Measurements from ENCODE around the gene MCU. TPM values are rescaled to one million over a fixed set of nuclear protein-coding genes. Genes with fewer than 3 reads are reported as not detected.
"Not testable (repeated sequence)": the region's sequence is repeated elsewhere in the genome, so short reads cannot be mapped to it uniquely, and the experiment has no call there.

The MCU gene
- total RNA-seq, 1 donor from 2014 or later: 44.7 TPM

GRCh38 chr10:72754275-72755032, 62.5 kb downstream of the MCU start:
- intact Hi-C loops (cut with DNase I): no loop called here
- TF ChIP-seq POLR2AphosphoS5 (IDR thresholded peaks at IDR 0.05; ENCODE audit: insufficient read depth in 1 of 2, low read depth in 1 of 2) (no peak), POLR2A (IDR thresholded peaks at IDR 0.05) (no peak)
- TF ChIP-seq, protein P1, sequence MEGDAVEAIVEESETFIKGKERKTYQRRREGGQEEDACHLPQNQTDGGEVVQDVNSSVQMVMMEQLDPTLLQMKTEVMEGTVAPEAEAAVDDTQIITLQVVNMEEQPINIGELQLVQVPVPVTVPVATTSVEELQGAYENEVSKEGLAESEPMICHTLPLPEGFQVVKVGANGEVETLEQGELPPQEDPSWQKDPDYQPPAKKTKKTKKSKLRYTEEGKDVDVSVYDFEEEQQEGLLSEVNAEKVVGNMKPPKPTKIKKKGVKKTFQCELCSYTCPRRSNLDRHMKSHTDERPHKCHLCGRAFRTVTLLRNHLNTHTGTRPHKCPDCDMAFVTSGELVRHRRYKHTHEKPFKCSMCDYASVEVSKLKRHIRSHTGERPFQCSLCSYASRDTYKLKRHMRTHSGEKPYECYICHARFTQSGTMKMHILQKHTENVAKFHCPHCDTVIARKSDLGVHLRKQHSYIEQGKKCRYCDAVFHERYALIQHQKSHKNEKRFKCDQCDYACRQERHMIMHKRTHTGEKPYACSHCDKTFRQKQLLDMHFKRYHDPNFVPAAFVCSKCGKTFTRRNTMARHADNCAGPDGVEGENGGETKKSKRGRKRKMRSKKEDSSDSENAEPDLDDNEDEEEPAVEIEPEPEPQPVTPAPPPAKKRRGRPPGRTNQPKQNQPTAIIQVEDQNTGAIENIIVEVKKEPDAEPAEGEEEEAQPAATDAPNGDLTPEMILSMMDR (IDR thresholded peaks at IDR 0.05): no peak
- Histone ChIP-seq H3K36me3 (no peaks in the 10 kb centered on the region), H3K9me3 (no peaks in the 10 kb centered on the region), H3K4me3 (no peak overlapping the region), H3K27me3 (no peaks in the 10 kb centered on the region), H3K27ac (no peak overlapping the region), H3K4me1 (no peaks in the 10 kb centered on the region)
- DNase-seq (ENCODE audit: extremely low spot score in 2 of 2): no peak

DNA sequence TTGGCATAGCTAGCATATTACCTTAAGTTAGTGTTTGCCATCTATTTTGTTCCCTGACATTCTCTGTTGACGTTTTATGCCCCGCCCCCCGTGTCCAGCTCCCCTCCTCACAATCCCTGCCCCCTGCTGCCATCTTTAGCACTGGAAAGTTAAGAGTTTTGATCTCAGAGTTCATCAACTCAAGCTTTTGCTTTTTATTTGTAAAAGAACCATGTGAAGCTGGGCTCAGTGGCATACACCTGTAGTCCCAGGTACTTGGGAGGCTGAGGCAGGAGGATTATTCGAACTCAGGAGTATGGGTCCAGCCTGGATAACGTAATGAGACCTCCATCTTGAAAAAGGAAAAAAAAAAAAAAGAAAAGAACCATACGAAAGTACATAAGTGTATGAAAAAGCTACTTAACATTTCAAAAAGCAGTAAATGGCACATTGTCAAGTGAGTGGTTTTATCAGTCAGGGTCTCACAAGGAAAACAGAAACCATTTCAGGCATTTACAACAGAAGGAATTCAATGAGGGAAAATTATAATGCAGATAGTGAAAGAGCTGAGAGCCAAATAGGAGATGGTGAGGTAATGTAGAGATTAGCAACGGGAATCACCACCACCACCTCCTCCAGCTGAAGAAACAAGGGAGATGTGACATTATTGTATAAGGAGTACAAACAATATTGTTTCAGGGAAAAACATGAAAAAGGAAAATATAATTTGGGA, 64.9 kb downstream of the MCU start:
- TF ChIP-seq, protein P1 (IDR thresholded peaks at IDR 0.05): no peak
- TF ChIP-seq POLR2AphosphoS5 (IDR thresholded peaks at IDR 0.05; ENCODE audit: insufficient read depth in 1 of 2, low read depth in 1 of 2) (no peak), POLR2A (IDR thresholded peaks at IDR 0.05) (no peak)
- no peaks in the 10 kb centered on the region for H3K36me3 ChIP-seq
- no peak overlapping the region for H3K4me3 ChIP-seq
- peaks cover 5% of the 10 kb centered on the region for H3K4me1 ChIP-seq
- H3K9me3 ChIP-seq: no peaks in the 10 kb centered on the region
- no peaks in the 10 kb centered on the region for H3K27me3 ChIP-seq
- intact Hi-C loops (cut with DNase I): no loop called here
- no peak overlapping the region for H3K27ac ChIP-seq
- no peak for DNase-seq (ENCODE audit: extremely low spot score in 2 of 2)

GRCh38 chr10:72757732-72758131, 65.8 kb downstream of the MCU start:
- Histone ChIP-seq H3K9me3 (no peaks in the 10 kb centered on the region), H3K36me3 (no peaks in the 10 kb centered on the region), H3K4me3 (no peak overlapping the region), H3K27me3 (no peaks in the 10 kb centered on the region), H3K27ac (no peak overlapping the region), H3K4me1 (peaks cover 9% of the 10 kb centered on the region)
- intact Hi-C loops (cut with DNase I): no loop called here
- TF ChIP-seq POLR2AphosphoS5 (IDR thresholded peaks at IDR 0.05; ENCODE audit: insufficient read depth in 1 of 2, low read depth in 1 of 2) (no peak), POLR2A (IDR thresholded peaks at IDR 0.05) (no peak)
- TF ChIP-seq, protein P1 (IDR thresholded peaks at IDR 0.05): no peak
- no peak for DNase-seq (ENCODE audit: extremely low spot score in 2 of 2)

GRCh38 chr10:72758930-72759329, 67.0 kb downstream of the MCU start:
- H3K27me3 ChIP-seq; H3K4me3 ChIP-seq; DNase-seq (ENCODE audit: extremely low spot score in 2 of 2); intact Hi-C loops (cut with DNase I); H3K9me3 ChIP-seq; H3K27ac ChIP-seq; H3K36me3 ChIP-seq: not testable (repeated sequence)
- H3K4me1 ChIP-seq: peaks cover 12% of the 10 kb centered on the region

DNA sequence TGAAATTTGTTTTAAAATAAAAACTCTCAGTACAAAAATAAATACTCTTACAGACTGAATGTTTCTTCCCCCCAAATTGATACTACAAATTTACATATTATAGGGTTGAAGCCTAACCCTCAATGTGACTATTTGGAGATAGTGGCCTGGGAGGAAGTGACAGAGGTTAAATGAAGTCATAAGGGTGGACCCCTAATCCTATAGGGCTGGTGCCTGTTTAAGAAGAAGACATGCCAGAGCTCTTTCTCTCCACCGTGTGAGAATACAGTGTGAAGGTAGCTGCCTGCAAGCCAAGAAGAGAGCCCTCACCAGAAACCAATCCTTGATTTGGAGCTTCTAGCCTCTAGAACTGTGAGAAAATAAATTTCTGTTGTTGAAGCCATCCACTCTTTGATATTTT, 67.6 kb downstream of the MCU start:
- H3K36me3 ChIP-seq: no peaks in the 10 kb centered on the region
- no peak for DNase-seq (ENCODE audit: extremely low spot score in 2 of 2)
- no peaks in the 10 kb centered on the region for H3K9me3 ChIP-seq
- intact Hi-C loops (cut with DNase I): no loop called here
- no peak overlapping the region for H3K4me3 ChIP-seq
- H3K4me1 ChIP-seq: peaks cover 12% of the 10 kb centered on the region
- no peak for TF ChIP-seq POLR2A (IDR thresholded peaks at IDR 0.05)
- TF ChIP-seq POLR2AphosphoS5 (IDR thresholded peaks at IDR 0.05; ENCODE audit: insufficient read depth in 1 of 2, low read depth in 1 of 2): no peak
- TF ChIP-seq, protein P1 (IDR thresholded peaks at IDR 0.05): no peak
- no peak overlapping the region for H3K27ac ChIP-seq
- no peaks in the 10 kb centered on the region for H3K27me3 ChIP-seq
